ENCODE results near the gene ADGRB3. TPM values are rescaled to one million over a fixed set of nuclear protein-coding genes. Genes with fewer than 3 reads are reported as not detected.

The ADGRB3 gene
- total and polyA plus RNA-seq, 4 donors: 0.47 to 24.6 (median 1.9) TPM

DNA sequence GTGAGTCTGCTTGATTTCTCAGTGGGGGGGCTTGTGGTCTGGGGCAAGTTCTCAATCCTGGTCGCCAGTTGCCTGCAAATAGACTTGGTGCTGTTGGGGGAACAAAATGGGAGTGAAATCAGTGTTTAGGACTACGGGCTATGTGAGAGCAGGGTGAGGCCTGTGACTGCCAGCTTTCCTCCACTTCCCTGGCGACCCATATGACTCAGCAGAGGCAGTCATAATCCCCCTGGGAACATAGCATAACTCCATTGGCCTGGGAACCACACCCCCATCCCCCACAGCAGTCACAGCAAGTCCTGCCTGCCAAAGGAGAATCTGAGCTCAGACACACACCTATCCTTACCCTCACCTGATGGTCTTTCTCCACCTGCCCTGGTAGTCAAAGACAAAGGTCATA is 773.8 kb downstream of the ADGRB3 start:
- Histone ChIP-seq H3K9ac (ENCODE audit: insufficient read depth in 1 of 2, low read length in 2 of 2) (no peak overlapping the region), H3K4me3 (no peak overlapping the region), H3K27me3 (ENCODE audit: control insufficient read depth in 3 of 3, insufficient read depth in 3 of 3, low read length in 2 of 3) (no peaks in the 10 kb centered on the region), H3K27ac (ENCODE audit: low read depth in 1 of 2, low read length in 1 of 2) (no peak overlapping the region), H3K9me3 (ENCODE audit: control insufficient read depth in 4 of 4, insufficient read depth in 3 of 4, low read length in 3 of 4) (peaks cover 0 to 4% (median 0%) of the 10 kb centered on the region in 4 donors), H3K4me1 (ENCODE audit: control insufficient read depth in 5 of 5, insufficient read depth in 5 of 5, low read length in 5 of 5) (no peaks in the 10 kb centered on the region), H3K36me3 (ENCODE audit: control insufficient read depth in 4 of 4, insufficient read depth in 4 of 4, low read length in 4 of 4) (no peaks in the 10 kb centered on the region)
- 43 to 48% methylated on average over 3 of the region's 3 CpGs for WGBS, 2 donors
- ATAC-seq (ENCODE audit: insufficient read depth, low FRiP score): no peak
- no peak for DNase-seq
- TF ChIP-seq, protein P1, sequence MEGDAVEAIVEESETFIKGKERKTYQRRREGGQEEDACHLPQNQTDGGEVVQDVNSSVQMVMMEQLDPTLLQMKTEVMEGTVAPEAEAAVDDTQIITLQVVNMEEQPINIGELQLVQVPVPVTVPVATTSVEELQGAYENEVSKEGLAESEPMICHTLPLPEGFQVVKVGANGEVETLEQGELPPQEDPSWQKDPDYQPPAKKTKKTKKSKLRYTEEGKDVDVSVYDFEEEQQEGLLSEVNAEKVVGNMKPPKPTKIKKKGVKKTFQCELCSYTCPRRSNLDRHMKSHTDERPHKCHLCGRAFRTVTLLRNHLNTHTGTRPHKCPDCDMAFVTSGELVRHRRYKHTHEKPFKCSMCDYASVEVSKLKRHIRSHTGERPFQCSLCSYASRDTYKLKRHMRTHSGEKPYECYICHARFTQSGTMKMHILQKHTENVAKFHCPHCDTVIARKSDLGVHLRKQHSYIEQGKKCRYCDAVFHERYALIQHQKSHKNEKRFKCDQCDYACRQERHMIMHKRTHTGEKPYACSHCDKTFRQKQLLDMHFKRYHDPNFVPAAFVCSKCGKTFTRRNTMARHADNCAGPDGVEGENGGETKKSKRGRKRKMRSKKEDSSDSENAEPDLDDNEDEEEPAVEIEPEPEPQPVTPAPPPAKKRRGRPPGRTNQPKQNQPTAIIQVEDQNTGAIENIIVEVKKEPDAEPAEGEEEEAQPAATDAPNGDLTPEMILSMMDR (IDR thresholded peaks at IDR 0.05; ENCODE audit: control extremely low read depth, extremely low read depth): no peak

DNA sequence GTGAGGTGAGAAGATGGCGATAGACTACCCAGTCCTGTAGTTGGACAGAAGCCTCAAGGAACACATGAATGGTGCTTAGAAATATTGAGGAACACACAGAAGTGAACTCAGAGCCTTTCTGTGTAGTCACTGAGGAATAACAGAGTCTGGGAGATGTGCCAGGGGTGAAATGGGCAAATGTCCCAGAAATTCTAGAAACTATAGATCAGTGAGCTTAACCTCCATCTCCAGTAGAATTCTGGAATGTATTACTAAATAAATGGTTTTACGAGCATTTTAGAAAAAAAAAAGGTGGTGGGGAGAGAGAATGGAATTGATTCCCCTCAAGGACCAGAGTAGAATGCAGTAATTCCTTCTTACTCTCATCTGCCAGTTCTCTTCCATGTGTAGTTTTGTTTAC is 781.7 kb downstream of the ADGRB3 start:
- no peaks in the 10 kb centered on the region for H3K36me3 ChIP-seq (ENCODE audit: control insufficient read depth in 4 of 4, insufficient read depth in 4 of 4, low read length in 4 of 4)
- WGBS, 2 donors: 56 to 67% methylated on average over 2 of the region's 2 CpGs
- ATAC-seq (ENCODE audit: insufficient read depth, low FRiP score) (no peak), DNase-seq (peak; percentile 77 to 87 (median 82))
- no peak overlapping the region for H3K4me3 ChIP-seq
- no peaks in the 10 kb centered on the region for H3K9me3 ChIP-seq (ENCODE audit: control insufficient read depth in 4 of 4, insufficient read depth in 3 of 4, low read length in 3 of 4)
- H3K27me3 ChIP-seq (ENCODE audit: control insufficient read depth in 3 of 3, insufficient read depth in 3 of 3, low read length in 2 of 3): no peaks in the 10 kb centered on the region
- no peak overlapping the region for H3K9ac ChIP-seq (ENCODE audit: insufficient read depth in 1 of 2, low read length in 2 of 2)
- no peak overlapping the region for H3K27ac ChIP-seq (ENCODE audit: low read depth in 1 of 2, low read length in 1 of 2)
- TF ChIP-seq, protein P1 (IDR thresholded peaks at IDR 0.05; ENCODE audit: control extremely low read depth, extremely low read depth): no peak
- no peaks in the 10 kb centered on the region for H3K4me1 ChIP-seq (ENCODE audit: control insufficient read depth in 5 of 5, insufficient read depth in 5 of 5, low read length in 5 of 5)

DNA sequence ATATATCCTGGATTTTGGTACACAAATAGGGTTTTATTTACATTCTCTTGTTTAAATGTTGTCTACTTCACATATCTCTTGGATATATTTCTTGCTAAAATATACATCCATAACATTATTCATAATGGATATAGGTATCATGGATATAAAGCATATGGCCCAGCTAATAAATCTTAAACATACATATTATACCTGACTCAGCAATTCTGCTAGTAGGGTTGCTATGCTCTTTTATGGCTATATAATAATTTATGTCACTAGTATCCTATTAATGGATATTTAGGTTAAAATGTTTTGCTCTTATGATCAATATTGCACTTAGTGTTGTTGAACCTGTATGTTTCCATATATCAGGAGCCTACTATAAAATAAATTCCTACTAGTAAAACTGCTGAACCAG is 786.2 kb downstream of the ADGRB3 start:
- H3K9me3 ChIP-seq (ENCODE audit: control insufficient read depth in 4 of 4, insufficient read depth in 3 of 4, low read length in 3 of 4): no peaks in the 10 kb centered on the region
- H3K27me3 ChIP-seq (ENCODE audit: control insufficient read depth in 3 of 3, insufficient read depth in 3 of 3, low read length in 2 of 3): no peaks in the 10 kb centered on the region
- H3K4me3 ChIP-seq: no peak overlapping the region
- H3K4me1 ChIP-seq (ENCODE audit: control insufficient read depth in 5 of 5, insufficient read depth in 5 of 5, low read length in 5 of 5): no peaks in the 10 kb centered on the region
- DNase-seq (no peak), ATAC-seq (ENCODE audit: insufficient read depth, low FRiP score) (no peak)
- no peaks in the 10 kb centered on the region for H3K36me3 ChIP-seq (ENCODE audit: control insufficient read depth in 4 of 4, insufficient read depth in 4 of 4, low read length in 4 of 4)
- H3K9ac ChIP-seq (ENCODE audit: insufficient read depth in 1 of 2, low read length in 2 of 2): no peak overlapping the region
- TF ChIP-seq, protein P1 (IDR thresholded peaks at IDR 0.05; ENCODE audit: control extremely low read depth, extremely low read depth): no peak
- H3K27ac ChIP-seq (ENCODE audit: low read depth in 1 of 2, low read length in 1 of 2): no peak overlapping the region

DNA sequence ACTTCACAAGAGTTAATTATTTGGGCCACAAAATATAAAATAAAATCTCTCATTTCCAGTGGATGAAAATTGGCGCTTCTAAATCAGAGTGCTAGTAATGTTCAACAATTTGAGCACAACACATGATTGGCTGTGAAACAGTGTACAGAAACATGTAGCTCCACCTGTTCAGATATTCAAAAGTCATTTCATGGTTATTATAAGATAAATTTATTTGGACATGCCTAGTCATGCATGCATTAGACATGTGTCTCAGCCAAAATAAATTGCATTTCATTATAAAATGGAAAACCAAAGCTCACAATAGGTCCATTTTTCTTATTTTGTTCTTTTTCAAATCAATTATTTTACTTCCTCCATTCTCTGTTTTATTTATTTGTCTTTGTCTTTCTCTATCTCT is 786.9 kb downstream of the ADGRB3 start:
- H3K36me3 ChIP-seq (ENCODE audit: control insufficient read depth in 4 of 4, insufficient read depth in 4 of 4, low read length in 4 of 4): no peaks in the 10 kb centered on the region
- DNase-seq (no peak), ATAC-seq (ENCODE audit: insufficient read depth, low FRiP score) (no peak)
- TF ChIP-seq, protein P1 (IDR thresholded peaks at IDR 0.05; ENCODE audit: control extremely low read depth, extremely low read depth): no peak
- H3K4me1 ChIP-seq (ENCODE audit: control insufficient read depth in 5 of 5, insufficient read depth in 5 of 5, low read length in 5 of 5): no peaks in the 10 kb centered on the region
- H3K9me3 ChIP-seq (ENCODE audit: control insufficient read depth in 4 of 4, insufficient read depth in 3 of 4, low read length in 3 of 4): no peaks in the 10 kb centered on the region
- H3K4me3 ChIP-seq: no peak overlapping the region
- no peaks in the 10 kb centered on the region for H3K27me3 ChIP-seq (ENCODE audit: control insufficient read depth in 3 of 3, insufficient read depth in 3 of 3, low read length in 2 of 3)
- H3K27ac ChIP-seq (ENCODE audit: low read depth in 1 of 2, low read length in 1 of 2): no peak overlapping the region
- 90 to 91% methylated on average over 1 of the region's 1 CpG for WGBS, 2 donors
- H3K9ac ChIP-seq (ENCODE audit: insufficient read depth in 1 of 2, low read length in 2 of 2): no peak overlapping the region
